Urinary bladder (tissue), 4 donors: ENCODE results near the gene ST7L. TPM values are rescaled to one million over a fixed set of nuclear protein-coding genes. Genes with fewer than 3 reads are reported as not detected.

Source experiments
- DNase-seq: peaks from one replicate; pipeline ENCODE4 v3.0.0-alpha.2; 2015; ENCODE audit errors: extremely low spot score
- H3K27ac ChIP-seq: one replicate; pipeline ENCODE4 v1.5.1; 2013; ENCODE audit warnings: low read depth, mild to moderate bottlenecking, moderate library complexity
- H3K36me3 ChIP-seq: one replicate; pipeline ENCODE4 v1.6.1; 2013; ENCODE audit warnings: mild to moderate bottlenecking, moderate library complexity; ENCODE audit not compliant: insufficient read depth
- H3K4me1 ChIP-seq: one replicate; pipeline ENCODE4 v1.6.1; 2013; ENCODE audit warnings: mild to moderate bottlenecking, moderate library complexity; ENCODE audit not compliant: insufficient read depth
- H3K4me3 ChIP-seq: one replicate; pipeline ENCODE4 v1.5.1; 2013; ENCODE audit warnings: low read depth, low read length
- WGBS: extraction: QIAGEN DNeasy Blood & Tissue Kit; methylation state at CpG from one replicate; pipeline ENCODE4 v1.1.7; 2013; 5-methylcytosine and 5-hydroxymethylcytosine counted together
- polyA plus RNA-seq: library from polyadenylated mRNA; stranded (reverse); fragments of 200-250 nt; gene quantifications from one replicate; pipeline ENCODE4 v1.2.3, GENCODE V29; 2013
- total RNA-seq: library from RNA; depleted of rRNA; stranded (reverse); fragments of >200 nt; gene quantifications from one replicate; pipeline ENCODE4 v1.2.3, GENCODE V29; 2014
- donor health status: healthy with polysubstance abuse.
- donor health status: healthy.

ST7L gene
- total and polyA plus RNA-seq, 2 donors = 12.6 to 38.1 TPM

GRCh38 chr1:112548547-112548946, 70.4 kb downstream of the ST7L start:
- no peak overlapping the region for H3K4me3 ChIP-seq
- H3K36me3 ChIP-seq = peaks cover 1% of the 10 kb centered on the region
- no peak overlapping the region for H3K27ac ChIP-seq
- no peaks in the 10 kb centered on the region for H3K4me1 ChIP-seq
- no peak for DNase-seq
- WGBS = 41% methylated on average over 3 of the region's 3 CpGs

GRCh38 chr1:112546076-112546475, 72.9 kb downstream of the ST7L start:
- DNase-seq = no peak
- 92% methylated on average over 2 of the region's 2 CpGs for WGBS

GRCh38 chr1:112544751-112545150, 74.2 kb downstream of the ST7L start:
- no peak overlapping the region for H3K27ac ChIP-seq
- no peak for DNase-seq
- H3K4me1 ChIP-seq = no peaks in the 10 kb centered on the region
- no peak overlapping the region for H3K4me3 ChIP-seq
- H3K36me3 ChIP-seq = peaks cover 1% of the 10 kb centered on the region
- 64% methylated on average over 3 of the region's 3 CpGs for WGBS

More at GRCh38 chr1:112546076-112546475, 72.9 kb downstream of the ST7L start:
- Histone ChIP-seq H3K27ac (no peak overlapping the region), H3K4me3 (no peak overlapping the region), H3K36me3 (peaks cover 1% of the 10 kb centered on the region), H3K4me1 (no peaks in the 10 kb centered on the region)

GRCh38 chr1:112544011-112544688, 74.8 kb downstream of the ST7L start:
- Histone ChIP-seq H3K4me3 (no peak overlapping the region), H3K27ac (peak overlapping the region; percentile 50), H3K4me1 (no peaks in the 10 kb centered on the region), H3K36me3 (peaks cover 1% of the 10 kb centered on the region)
- no peak for DNase-seq
- WGBS = 17% methylated on average over 1 of the region's 1 CpG

GRCh38 chr1:112542206-112542973, 76.6 kb downstream of the ST7L start:
- 89% methylated on average over 9 of the region's 9 CpGs for WGBS
- Histone ChIP-seq H3K4me1 (no peaks in the 10 kb centered on the region), H3K27ac (no peak overlapping the region), H3K36me3 (peaks cover 1% of the 10 kb centered on the region), H3K4me3 (no peak overlapping the region)
- no peak for DNase-seq

GRCh38 chr1:112541299-112541698, 77.6 kb downstream of the ST7L start:
- Histone ChIP-seq H3K4me1 (no peaks in the 10 kb centered on the region), H3K27ac (no peak overlapping the region), H3K36me3 (peaks cover 3% of the 10 kb centered on the region), H3K4me3 (no peak overlapping the region)
- DNase-seq = no peak
- 62% methylated on average over 1 of the region's 1 CpG for WGBS

- 0% methylated on average over 1 of the region's 1 CpG for WGBS
- no peak overlapping the region for H3K27ac ChIP-seq
- H3K4me1 ChIP-seq = no peaks in the 10 kb centered on the region
- H3K4me3 ChIP-seq = no peak overlapping the region
- peaks cover 2% of the 10 kb centered on the region for H3K36me3 ChIP-seq
- no peak for DNase-seq
Measured at GRCh38 chr1:112540226-112540794, 78.6 kb downstream of the ST7L start.

GRCh38 chr1:112538883-112539282, 80.1 kb downstream of the ST7L start:
- Histone ChIP-seq H3K4me3 (no peak overlapping the region), H3K36me3 (peaks cover 2% of the 10 kb centered on the region), H3K4me1 (no peaks in the 10 kb centered on the region), H3K27ac (no peak overlapping the region)
- 90% methylated on average over 3 of the region's 3 CpGs for WGBS
- no peak for DNase-seq

GRCh38 chr1:112537456-112537855, 81.5 kb downstream of the ST7L start:
- peaks cover 2% of the 10 kb centered on the region for H3K36me3 ChIP-seq
- H3K4me1 ChIP-seq = no peaks in the 10 kb centered on the region
- H3K27ac ChIP-seq = no peak overlapping the region
- no peak overlapping the region for H3K4me3 ChIP-seq
- no peak for DNase-seq

- peaks cover 2% of the 10 kb centered on the region for H3K36me3 ChIP-seq
- H3K4me1 ChIP-seq = no peaks in the 10 kb centered on the region
- no peak overlapping the region for H3K4me3 ChIP-seq
- DNase-seq = no peak
- H3K27ac ChIP-seq = no peak overlapping the region
- 50% methylated on average over 2 of the region's 2 CpGs for WGBS
Measured at GRCh38 chr1:112536561-112536960, 82.4 kb downstream of the ST7L start.

- 92% methylated on average over 6 of the region's 6 CpGs for WGBS
- H3K4me3 ChIP-seq = no peak overlapping the region
Measured at GRCh38 chr1:112533029-112533428, 85.9 kb downstream of the ST7L start.

GRCh38 chr1:112532064-112532463, 86.9 kb downstream of the ST7L start:
- 84% methylated on average over 4 of the region's 4 CpGs for WGBS
- Histone ChIP-seq H3K4me3 (no peak overlapping the region), H3K36me3 (peaks cover 2% of the 10 kb centered on the region), H3K4me1 (no peaks in the 10 kb centered on the region), H3K27ac (no peak overlapping the region)
- DNase-seq = no peak

More at GRCh38 chr1:112533029-112533428, 85.9 kb downstream of the ST7L start:
- no peak for DNase-seq
- H3K4me1 ChIP-seq = no peaks in the 10 kb centered on the region
- H3K27ac ChIP-seq = no peak overlapping the region
- peaks cover 2% of the 10 kb centered on the region for H3K36me3 ChIP-seq

GRCh38 chr1:112530832-112531231, 88.1 kb downstream of the ST7L start:
- Histone ChIP-seq H3K36me3 (no peaks in the 10 kb centered on the region), H3K27ac (no peak overlapping the region), H3K4me3 (no peak overlapping the region), H3K4me1 (no peaks in the 10 kb centered on the region)
- DNase-seq = no peak

GRCh38 chr1:112529301-112529700, 89.6 kb downstream of the ST7L start:
- H3K27ac ChIP-seq = no peak overlapping the region
- no peaks in the 10 kb centered on the region for H3K36me3 ChIP-seq
- DNase-seq = no peak
- H3K4me3 ChIP-seq = no peak overlapping the region
- H3K4me1 ChIP-seq = no peaks in the 10 kb centered on the region
